Renal cortex interstitium (tissue), 11 donors: ENCODE results near the gene PATE4. TPM values are rescaled to one million over a fixed set of nuclear protein-coding genes. Genes with fewer than 3 reads are reported as not detected.

Source experiments
- DNase-seq, 11 donors: peaks; one replicate each; pipeline ENCODE4 v3.0.0-alpha.2; 2013; ENCODE audit warnings: low read depth in 9 of 11, low spot score in 4 of 11; ENCODE audit errors: extremely low read depth in 1 of 11
- polyA plus RNA-seq, 3 donors: library from polyadenylated mRNA; unstranded; fragments of 120-200 nt; gene quantifications; one replicate each; pipeline ENCODE4 v1.2.1, GENCODE V29; 2013; ENCODE audit not compliant: insufficient read length in 3 of 3

The PATE4 gene
- polyA plus RNA-seq, 3 donors: 0.08 to 0.10 TPM; not detected in 1

- DNase-seq: no peak
Observed at GRCh38 chr11:125881291-125881690, 48.2 kb downstream of the PATE4 start.

GRCh38 chr11:125883375-125883774 lies 50.3 kb downstream of the PATE4 start:
- DNase-seq: no peak

GRCh38 chr11:125886997-125887372 lies 53.9 kb downstream of the PATE4 start:
- DNase-seq: peak in 4 of 11 donors; percentile 13 to 45 (median 19)

- peak; percentile 80 to 91 (median 89) for DNase-seq
Observed at GRCh38 chr11:125887373-125888324, 54.5 kb downstream of the PATE4 start, which contains the start of gene HYLS1. Gene HYLS1 (plus strand): TSS chr11:125887668. CDS start chr11:125899369, 11,701 bp downstream.

Other genes with a start within 250 kb of the PATE4 start
- gene STT3A, start 240.5 kb upstream of the PATE4 start, polyA plus RNA-seq: 100 to 1,000 TPM; 200 to 209 (median 205) TPM
- 10 to 100 TPM; 24.3 to 35.5 (median 28.8) TPM for gene CHEK1, start 208.2 kb upstream of the PATE4 start, polyA plus RNA-seq
- 1 to 10 TPM in 1 of 3 donors, under 1 TPM in 2; 0.39 to 1.4 (median 0.74) TPM for gene ACRV1, start 152.5 kb upstream of the PATE4 start, polyA plus RNA-seq
- not detected for gene PATE1, start 87.0 kb upstream of the PATE4 start, polyA plus RNA-seq
- gene PATE2, start 54.5 kb upstream of the PATE4 start, polyA plus RNA-seq: not detected
- gene PATE3, start 45.2 kb upstream of the PATE4 start, polyA plus RNA-seq: not detected
- 10 to 100 TPM; 10.8 to 12.6 (median 12.2) TPM for gene HYLS1, start 54.4 kb downstream of the PATE4 start, polyA plus RNA-seq
- gene PUS3, start 69.9 kb downstream of the PATE4 start, polyA plus RNA-seq: 10 to 100 TPM; 15.3 to 19.0 (median 17.5) TPM
- 1 to 10 TPM; 4.3 to 6.0 (median 5.5) TPM for gene DDX25, start 71.2 kb downstream of the PATE4 start, polyA plus RNA-seq
- gene VSIG10L2, start 112.7 kb downstream of the PATE4 start, polyA plus RNA-seq: not detected
- 10 to 100 TPM; 26.6 to 32.7 (median 26.8) TPM for gene CDON, start 229.6 kb downstream of the PATE4 start, polyA plus RNA-seq